ENCODE data around the gene TCF7L1. TPM values are rescaled to one million over a fixed set of nuclear protein-coding genes. Genes with fewer than 3 reads are reported as not detected.

Gene TCF7L1
- total RNA-seq, 1 donor from 2014 or later = 8.9 TPM

DNA sequence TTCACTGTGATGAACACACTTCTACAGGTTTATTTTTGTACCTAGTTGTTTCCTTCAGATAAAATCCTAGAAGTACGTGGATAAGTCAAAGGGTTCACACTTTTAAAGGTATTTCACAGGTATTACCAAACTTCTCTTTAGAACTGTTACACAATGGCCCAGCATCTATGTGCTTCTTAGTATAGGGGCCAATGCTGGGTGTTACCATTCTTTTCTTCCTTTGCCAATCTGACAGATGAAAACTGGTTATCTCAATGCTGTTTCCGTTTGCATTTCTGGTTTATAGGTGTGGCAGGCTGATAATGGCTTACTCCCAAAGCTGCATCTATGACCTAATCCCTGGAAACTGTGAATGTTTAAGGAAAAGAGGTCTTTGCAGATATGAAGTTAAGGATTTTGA, 2.8 kb upstream of the TCF7L1 start:
- peaks cover 9 to 14% (median 14%) of the 10 kb centered on the region in 3 donors for H3K4me1 ChIP-seq (ENCODE audit: control insufficient read depth in 3 of 3, insufficient read depth in 3 of 3, low read length in 3 of 3)
- H3K4me3 ChIP-seq (ENCODE audit: low read length in 3 of 3) = no peak overlapping the region
- no peaks in the 10 kb centered on the region for H3K9me3 ChIP-seq (ENCODE audit: control insufficient read depth in 3 of 3, low read length in 3 of 3)
- H3K27ac ChIP-seq (ENCODE audit: low read depth, low read length) = no peak overlapping the region
- no peaks in the 10 kb centered on the region for H3K36me3 ChIP-seq (ENCODE audit: control insufficient read depth in 3 of 3, insufficient read depth in 3 of 3, low read length in 3 of 3)
- H3K9ac ChIP-seq (ENCODE audit: low read depth in 1 of 3, low read length in 3 of 3) = no peak overlapping the region
- no peaks in the 10 kb centered on the region for H3K27me3 ChIP-seq (ENCODE audit: control insufficient read depth in 3 of 3, insufficient read depth in 3 of 3, low read length in 3 of 3)

DNA sequence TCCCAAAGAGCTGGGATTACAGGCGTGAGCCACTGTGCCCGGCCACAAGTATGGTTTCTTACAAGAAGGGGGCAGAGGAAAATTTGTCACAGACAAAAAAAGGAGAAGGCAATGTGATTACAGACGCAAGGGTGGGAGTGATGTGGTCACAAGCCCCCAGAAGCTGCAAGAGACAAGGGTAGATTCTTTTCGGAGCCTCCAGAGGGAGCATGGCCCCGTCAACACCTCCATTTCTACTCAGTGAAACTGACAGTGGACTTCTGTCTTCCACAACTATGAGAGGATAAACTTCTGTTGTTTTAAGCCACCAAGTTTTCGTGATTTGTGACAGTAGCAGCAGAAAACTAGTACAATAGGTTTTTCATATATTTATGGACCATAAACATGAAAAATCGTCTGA, 2.1 kb upstream of the TCF7L1 start:
- no peaks in the 10 kb centered on the region for H3K27me3 ChIP-seq (ENCODE audit: control insufficient read depth in 3 of 3, insufficient read depth in 3 of 3, low read length in 3 of 3)
- peaks cover 13 to 15% (median 14%) of the 10 kb centered on the region in 3 donors for H3K4me1 ChIP-seq (ENCODE audit: control insufficient read depth in 3 of 3, insufficient read depth in 3 of 3, low read length in 3 of 3)
- H3K27ac ChIP-seq (ENCODE audit: low read depth, low read length) = no peak overlapping the region
- no peak overlapping the region for H3K9ac ChIP-seq (ENCODE audit: low read depth in 1 of 3, low read length in 3 of 3)
- H3K36me3 ChIP-seq (ENCODE audit: control insufficient read depth in 3 of 3, insufficient read depth in 3 of 3, low read length in 3 of 3) = no peaks in the 10 kb centered on the region
- no peaks in the 10 kb centered on the region for H3K9me3 ChIP-seq (ENCODE audit: control insufficient read depth in 3 of 3, low read length in 3 of 3)
- no peak overlapping the region for H3K4me3 ChIP-seq (ENCODE audit: low read length in 3 of 3)

DNA sequence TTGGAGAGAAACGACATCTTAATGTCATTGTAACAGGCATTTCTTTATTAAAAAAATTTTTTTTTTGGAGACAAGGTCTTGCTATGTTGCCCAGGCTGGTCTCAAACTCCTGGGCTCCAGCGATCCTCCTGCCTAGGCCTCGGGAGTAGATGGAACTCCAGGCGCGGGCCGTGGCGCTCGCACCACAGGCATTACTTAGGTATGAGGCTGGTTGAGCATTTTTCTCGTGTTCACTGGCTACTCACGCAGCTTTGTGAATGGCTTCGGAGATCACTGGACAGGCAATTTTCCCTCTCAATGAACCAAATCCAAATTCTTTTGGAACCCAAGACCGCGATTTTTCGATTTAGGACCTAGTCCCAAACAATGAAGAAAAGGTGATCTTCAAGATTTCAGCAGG, 795 bp upstream of the TCF7L1 start:
- H3K27ac ChIP-seq (ENCODE audit: low read depth, low read length) = no peak overlapping the region
- no peaks in the 10 kb centered on the region for H3K36me3 ChIP-seq (ENCODE audit: control insufficient read depth in 3 of 3, insufficient read depth in 3 of 3, low read length in 3 of 3)
- H3K4me3 ChIP-seq (ENCODE audit: low read length in 3 of 3) = peak overlapping the region; percentile 75 to 86 (median 85)
- peak overlapping the region; percentile 7 to 69 (median 63) for H3K9ac ChIP-seq (ENCODE audit: low read depth in 1 of 3, low read length in 3 of 3)
- H3K9me3 ChIP-seq (ENCODE audit: control insufficient read depth in 3 of 3, low read length in 3 of 3) = no peaks in the 10 kb centered on the region
- H3K27me3 ChIP-seq (ENCODE audit: control insufficient read depth in 3 of 3, insufficient read depth in 3 of 3, low read length in 3 of 3) = no peaks in the 10 kb centered on the region
- H3K4me1 ChIP-seq (ENCODE audit: control insufficient read depth in 3 of 3, insufficient read depth in 3 of 3, low read length in 3 of 3) = peaks cover 17 to 24% (median 18%) of the 10 kb centered on the region in 3 donors

DNA sequence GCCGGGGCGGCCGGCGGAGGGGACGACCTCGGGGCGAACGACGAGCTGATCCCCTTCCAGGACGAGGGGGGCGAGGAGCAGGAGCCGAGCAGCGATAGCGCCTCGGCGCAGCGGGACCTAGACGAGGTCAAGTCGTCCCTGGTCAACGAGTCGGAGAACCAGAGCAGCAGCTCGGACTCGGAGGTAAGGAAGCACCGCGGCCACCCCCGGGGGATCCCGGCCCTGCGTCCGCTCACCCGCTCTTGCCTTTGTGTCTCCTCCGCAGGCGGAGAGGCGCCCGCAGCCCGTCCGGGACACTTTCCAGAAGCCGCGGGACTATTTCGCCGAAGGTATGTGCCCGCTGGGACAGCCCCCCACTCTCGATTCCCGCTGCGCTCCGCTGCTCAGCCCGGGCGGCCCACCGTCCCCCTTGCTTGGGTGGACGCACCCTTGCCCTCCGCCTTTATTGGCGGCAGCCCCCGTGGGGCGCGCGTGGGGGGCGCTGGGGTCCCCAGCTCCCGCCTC, 611 bp downstream of the TCF7L1 start:
- H3K9ac ChIP-seq (ENCODE audit: low read depth in 1 of 3, low read length in 3 of 3) = peak overlapping the region; percentile 80 to 82 (median 80)
- no peaks in the 10 kb centered on the region for H3K9me3 ChIP-seq (ENCODE audit: control insufficient read depth in 3 of 3, low read length in 3 of 3)
- no peaks in the 10 kb centered on the region for H3K36me3 ChIP-seq (ENCODE audit: control insufficient read depth in 3 of 3, insufficient read depth in 3 of 3, low read length in 3 of 3)
- peak overlapping the region; percentile 78 to 82 (median 81) for H3K4me3 ChIP-seq (ENCODE audit: low read length in 3 of 3)
- peaks cover 17 to 24% (median 18%) of the 10 kb centered on the region in 3 donors for H3K4me1 ChIP-seq (ENCODE audit: control insufficient read depth in 3 of 3, insufficient read depth in 3 of 3, low read length in 3 of 3)
- peak overlapping the region; percentile 28 for H3K27ac ChIP-seq (ENCODE audit: low read depth, low read length)
- H3K27me3 ChIP-seq (ENCODE audit: control insufficient read depth in 3 of 3, insufficient read depth in 3 of 3, low read length in 3 of 3) = no peaks in the 10 kb centered on the region

DNA sequence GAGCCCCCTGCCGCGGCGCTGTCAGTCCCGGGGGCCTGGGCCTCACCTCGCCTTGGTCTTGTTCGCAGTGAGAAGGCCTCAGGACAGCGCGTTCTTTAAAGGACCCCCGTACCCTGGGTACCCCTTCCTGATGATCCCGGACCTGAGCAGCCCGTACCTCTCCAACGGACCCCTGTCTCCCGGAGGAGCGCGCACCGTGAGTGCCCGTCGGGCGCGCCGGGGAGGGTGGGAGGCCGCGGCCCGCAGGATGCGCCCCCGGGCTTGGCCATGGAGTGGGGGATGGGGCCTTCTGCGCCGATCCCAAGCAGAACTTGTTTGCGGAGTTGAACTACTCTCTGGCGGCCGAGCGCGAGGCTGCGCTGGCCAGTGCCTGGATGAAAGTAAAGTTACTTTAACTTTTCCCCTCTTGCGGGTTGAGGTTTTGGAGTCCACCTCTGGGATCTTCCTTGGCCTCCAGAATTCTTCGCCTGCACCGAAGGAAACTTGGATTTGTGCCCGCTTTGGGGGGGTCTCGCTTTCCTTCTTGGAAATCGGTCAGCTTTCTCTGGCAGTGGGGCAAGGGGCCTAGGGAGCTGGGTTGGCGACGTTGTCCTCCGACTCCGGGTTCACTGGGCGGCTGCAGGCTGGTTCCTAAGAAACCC, 1.2 kb downstream of the TCF7L1 start:
- Histone ChIP-seq H3K9me3 (ENCODE audit: control insufficient read depth in 3 of 3, low read length in 3 of 3) (no peaks in the 10 kb centered on the region), H3K4me1 (ENCODE audit: control insufficient read depth in 3 of 3, insufficient read depth in 3 of 3, low read length in 3 of 3) (peaks cover 17 to 24% (median 18%) of the 10 kb centered on the region in 3 donors), H3K27me3 (ENCODE audit: control insufficient read depth in 3 of 3, insufficient read depth in 3 of 3, low read length in 3 of 3) (no peaks in the 10 kb centered on the region), H3K27ac (ENCODE audit: low read depth, low read length) (peak overlapping the region; percentile 28), H3K4me3 (ENCODE audit: low read length in 3 of 3) (peak overlapping the region; percentile 78 to 82 (median 81)), H3K9ac (ENCODE audit: low read depth in 1 of 3, low read length in 3 of 3) (peak overlapping the region in 2 of 3 donors; percentile 80 to 82), H3K36me3 (ENCODE audit: control insufficient read depth in 3 of 3, insufficient read depth in 3 of 3, low read length in 3 of 3) (no peaks in the 10 kb centered on the region)

DNA sequence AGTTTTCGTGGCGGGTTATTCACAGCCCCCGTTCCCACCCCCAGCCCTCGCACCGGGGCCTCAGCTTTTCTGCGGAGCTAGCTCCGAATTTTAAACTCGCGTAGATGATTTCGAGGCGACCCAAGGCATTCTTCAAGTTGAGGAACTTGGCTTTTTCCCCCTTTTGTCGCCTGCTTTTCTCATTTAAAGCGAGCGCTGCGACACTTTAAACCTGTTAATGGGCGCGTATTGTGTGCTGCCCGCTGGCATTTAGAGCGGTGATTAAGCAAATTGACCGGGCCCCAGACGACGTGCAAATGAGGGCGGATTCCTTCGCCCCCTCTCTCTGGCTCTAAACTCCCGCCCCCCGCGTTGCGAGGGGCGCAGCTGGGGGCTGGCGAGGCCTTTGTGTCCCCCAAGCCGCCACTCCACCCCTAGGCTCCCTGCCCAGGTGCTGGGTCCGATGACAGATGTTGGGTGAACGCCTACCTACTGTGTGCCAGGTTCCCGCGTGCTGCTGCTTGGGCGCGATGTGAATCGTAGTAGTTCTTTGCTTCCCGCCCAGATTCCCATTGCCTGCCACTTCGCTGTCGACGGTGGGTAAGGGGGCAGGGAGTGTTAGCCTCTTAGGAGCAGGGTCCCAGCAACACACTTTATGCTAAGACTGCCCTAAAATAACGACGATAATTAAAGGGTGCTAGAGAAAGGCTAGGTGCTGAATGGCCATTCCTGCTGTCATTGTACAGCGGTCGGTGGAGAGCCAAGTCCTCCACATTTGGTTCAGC, 1.9 kb downstream of the TCF7L1 start:
- Histone ChIP-seq H3K9me3 (ENCODE audit: control insufficient read depth in 3 of 3, low read length in 3 of 3) (no peaks in the 10 kb centered on the region), H3K36me3 (ENCODE audit: control insufficient read depth in 3 of 3, insufficient read depth in 3 of 3, low read length in 3 of 3) (peaks cover 0 to 3% (median 0%) of the 10 kb centered on the region in 3 donors), H3K4me1 (ENCODE audit: control insufficient read depth in 3 of 3, insufficient read depth in 3 of 3, low read length in 3 of 3) (peaks cover 17 to 24% (median 18%) of the 10 kb centered on the region in 3 donors), H3K4me3 (ENCODE audit: low read length in 3 of 3) (peak overlapping the region; percentile 13 to 82 (median 78)), H3K27ac (ENCODE audit: low read depth, low read length) (no peak overlapping the region), H3K27me3 (ENCODE audit: control insufficient read depth in 3 of 3, insufficient read depth in 3 of 3, low read length in 3 of 3) (no peaks in the 10 kb centered on the region), H3K9ac (ENCODE audit: low read depth in 1 of 3, low read length in 3 of 3) (peak overlapping the region in 1 of 3 donors; percentile 82)

DNA sequence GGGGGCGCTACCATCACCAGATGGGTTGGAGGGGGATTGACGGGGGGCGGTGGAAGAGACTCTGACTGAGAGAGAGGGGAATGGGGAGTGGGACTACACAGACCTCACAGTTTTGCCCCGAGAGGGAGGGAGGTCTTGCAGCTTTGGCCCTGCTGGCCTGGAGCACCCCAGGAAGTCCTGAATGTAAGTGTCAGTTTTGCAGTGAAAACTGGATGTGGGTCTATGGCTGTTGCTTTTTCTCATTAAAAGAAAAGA, 2.4 kb downstream of the TCF7L1 start:
- Histone ChIP-seq H3K4me3 (ENCODE audit: low read length in 3 of 3) (no peak overlapping the region), H3K4me1 (ENCODE audit: control insufficient read depth in 3 of 3, insufficient read depth in 3 of 3, low read length in 3 of 3) (peaks cover 17 to 24% (median 18%) of the 10 kb centered on the region in 3 donors), H3K9ac (ENCODE audit: low read depth in 1 of 3, low read length in 3 of 3) (no peak overlapping the region), H3K27ac (ENCODE audit: low read depth, low read length) (no peak overlapping the region), H3K36me3 (ENCODE audit: control insufficient read depth in 3 of 3, insufficient read depth in 3 of 3, low read length in 3 of 3) (peaks cover 0 to 3% (median 0%) of the 10 kb centered on the region in 3 donors), H3K27me3 (ENCODE audit: control insufficient read depth in 3 of 3, insufficient read depth in 3 of 3, low read length in 3 of 3) (no peaks in the 10 kb centered on the region), H3K9me3 (ENCODE audit: control insufficient read depth in 3 of 3, low read length in 3 of 3) (no peaks in the 10 kb centered on the region)

DNA sequence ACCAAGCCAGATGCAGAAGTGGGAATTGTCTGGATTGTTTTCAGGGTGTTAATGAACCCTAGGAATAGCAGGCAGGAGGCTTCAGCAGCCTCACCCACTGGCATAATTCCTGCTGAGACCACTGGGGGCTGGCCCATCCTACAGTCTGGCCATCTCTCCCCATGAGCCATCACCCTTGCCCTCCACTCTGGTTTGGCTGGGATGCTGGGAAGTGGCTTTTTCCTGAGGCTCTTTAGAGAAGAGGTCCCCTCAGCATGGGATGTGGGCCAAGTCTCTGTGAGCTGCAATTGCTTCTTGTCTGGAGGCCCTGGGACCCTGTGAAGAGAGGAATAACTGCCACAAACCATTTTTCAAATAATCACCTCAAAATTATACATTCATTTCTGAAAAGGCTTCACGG, 4.0 kb downstream of the TCF7L1 start:
- Histone ChIP-seq H3K27ac (ENCODE audit: low read depth, low read length) (no peak overlapping the region), H3K9me3 (ENCODE audit: control insufficient read depth in 3 of 3, low read length in 3 of 3) (no peaks in the 10 kb centered on the region), H3K27me3 (ENCODE audit: control insufficient read depth in 3 of 3, insufficient read depth in 3 of 3, low read length in 3 of 3) (no peaks in the 10 kb centered on the region), H3K36me3 (ENCODE audit: control insufficient read depth in 3 of 3, insufficient read depth in 3 of 3, low read length in 3 of 3) (peaks cover 0 to 3% (median 0%) of the 10 kb centered on the region in 3 donors), H3K4me3 (ENCODE audit: low read length in 3 of 3) (no peak overlapping the region), H3K9ac (ENCODE audit: low read depth in 1 of 3, low read length in 3 of 3) (no peak overlapping the region), H3K4me1 (ENCODE audit: control insufficient read depth in 3 of 3, insufficient read depth in 3 of 3, low read length in 3 of 3) (peaks cover 14 to 22% (median 18%) of the 10 kb centered on the region in 3 donors)

DNA sequence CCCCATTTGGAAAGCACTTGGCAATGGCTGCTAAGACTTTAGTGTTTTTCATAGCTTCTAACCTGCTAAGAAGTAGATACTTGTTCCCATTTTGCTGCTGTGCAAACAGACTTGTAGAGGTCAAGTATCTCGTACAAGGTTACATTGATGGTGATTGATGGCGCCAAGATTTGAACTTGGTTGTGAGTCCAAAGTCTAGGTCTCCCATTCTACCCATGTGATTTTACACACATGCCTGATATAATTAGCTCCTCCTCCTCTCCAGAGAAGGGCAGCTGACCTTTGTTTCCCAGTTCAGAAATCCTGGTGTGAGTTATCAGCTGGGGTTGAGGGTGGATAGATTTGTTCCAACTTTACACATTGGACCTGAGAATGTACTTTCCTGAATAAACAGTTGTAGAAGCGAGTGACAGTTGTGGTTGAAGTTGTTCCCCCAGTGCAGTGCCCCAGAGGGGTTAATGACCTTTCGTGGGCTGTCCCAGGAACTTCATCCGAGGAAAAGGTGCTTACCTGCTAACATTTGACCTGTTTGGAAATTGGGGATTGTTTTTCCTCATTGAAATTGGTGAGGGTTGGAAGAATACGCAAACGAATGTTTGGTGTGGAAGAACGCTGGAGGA, 10.4 kb downstream of the TCF7L1 start:
- H3K27me3 ChIP-seq (ENCODE audit: control insufficient read depth in 3 of 3, insufficient read depth in 3 of 3, low read length in 3 of 3) = no peaks in the 10 kb centered on the region
- H3K4me1 ChIP-seq (ENCODE audit: control insufficient read depth in 3 of 3, insufficient read depth in 3 of 3, low read length in 3 of 3) = no peaks in the 10 kb centered on the region
- H3K36me3 ChIP-seq (ENCODE audit: control insufficient read depth in 3 of 3, insufficient read depth in 3 of 3, low read length in 3 of 3) = peaks cover 0 to 3% (median 0%) of the 10 kb centered on the region in 3 donors
- no peak overlapping the region for H3K4me3 ChIP-seq (ENCODE audit: low read length in 3 of 3)
- H3K27ac ChIP-seq (ENCODE audit: low read depth, low read length) = no peak overlapping the region
- no peak overlapping the region for H3K9ac ChIP-seq (ENCODE audit: low read depth in 1 of 3, low read length in 3 of 3)
- no peaks in the 10 kb centered on the region for H3K9me3 ChIP-seq (ENCODE audit: control insufficient read depth in 3 of 3, low read length in 3 of 3)
